Glomerular endothelial cell (primary cell): ENCODE results near the gene NAT8L. TPM values are rescaled to one million over a fixed set of nuclear protein-coding genes. Genes with fewer than 3 reads are reported as not detected.

ENCODE experiments used
- DNase-seq: peaks from one replicate; pipeline ENCODE4 v3.0.0-alpha.2; 2011; ENCODE audit warnings: low read depth, low spot score; ENCODE audit errors: extremely low read depth
- total RNA-seq: library from RNA; depleted of rRNA; stranded (reverse); fragments of >200 nt; gene quantifications from 2 replicates; pipeline ENCODE4 v1.2.3, GENCODE V29; 2015

NAT8L gene
- total RNA-seq, 1 donor from 2014 or later, result not detected

DNA sequence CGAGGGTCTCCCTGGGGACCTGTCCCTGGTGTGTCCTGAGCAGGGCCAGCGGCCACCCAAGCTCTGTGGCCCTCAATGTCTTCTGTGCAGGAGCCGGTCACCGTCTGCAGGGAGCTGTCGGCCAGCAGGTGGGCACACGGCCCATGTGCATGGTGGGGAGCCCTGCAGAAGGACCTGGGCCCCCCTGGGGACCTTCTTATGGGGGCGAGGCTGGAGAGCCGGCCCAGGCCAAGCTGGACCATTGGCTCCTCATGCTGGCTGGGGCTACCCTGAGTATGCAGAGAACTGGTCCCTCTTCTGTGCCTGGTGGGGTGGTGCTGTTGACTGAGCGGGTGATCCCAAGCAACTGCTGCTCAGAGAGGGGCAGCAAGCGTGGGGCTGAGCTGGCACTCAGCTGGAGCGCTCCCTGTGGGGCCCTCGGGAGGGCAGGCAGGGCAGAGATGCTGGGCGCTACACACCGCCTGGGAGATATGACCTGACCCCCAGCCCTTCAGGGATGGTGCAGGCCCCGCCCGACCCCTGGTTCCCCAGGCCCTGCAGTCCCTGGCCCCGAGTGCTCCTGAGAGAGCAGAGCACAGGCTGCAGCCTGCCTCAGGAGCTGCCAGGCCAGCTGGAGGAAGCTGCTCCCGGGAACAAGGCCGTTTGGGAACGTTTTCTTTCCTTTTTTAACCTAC is 14.8 kb downstream of the NAT8L start:
- DNase-seq, result no peak

DNA sequence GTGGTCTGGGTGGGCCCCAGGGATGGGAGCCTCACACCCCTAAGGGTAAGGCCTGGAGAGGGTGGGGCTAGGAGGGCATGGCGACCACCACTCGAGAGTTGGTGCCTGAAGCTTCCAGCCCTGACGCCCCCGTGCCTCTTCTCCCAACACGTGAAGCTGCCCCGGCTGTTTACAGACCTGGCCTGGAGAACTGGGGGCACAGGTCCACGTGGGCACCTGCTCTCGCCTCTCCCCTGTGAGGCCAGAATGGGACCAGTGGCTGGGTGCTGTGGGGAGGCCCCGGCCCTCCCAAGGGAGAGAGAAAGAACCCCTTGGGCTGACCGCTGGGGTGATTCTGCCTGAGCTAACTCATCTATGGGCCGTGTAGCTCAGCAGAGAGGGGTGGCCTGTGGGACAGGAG is 15.5 kb downstream of the NAT8L start:
- no peak for DNase-seq

GRCh38 chr4:2075171-2075986 is 16.3 kb downstream of the NAT8L start:
- DNase-seq, result no peak

DNA sequence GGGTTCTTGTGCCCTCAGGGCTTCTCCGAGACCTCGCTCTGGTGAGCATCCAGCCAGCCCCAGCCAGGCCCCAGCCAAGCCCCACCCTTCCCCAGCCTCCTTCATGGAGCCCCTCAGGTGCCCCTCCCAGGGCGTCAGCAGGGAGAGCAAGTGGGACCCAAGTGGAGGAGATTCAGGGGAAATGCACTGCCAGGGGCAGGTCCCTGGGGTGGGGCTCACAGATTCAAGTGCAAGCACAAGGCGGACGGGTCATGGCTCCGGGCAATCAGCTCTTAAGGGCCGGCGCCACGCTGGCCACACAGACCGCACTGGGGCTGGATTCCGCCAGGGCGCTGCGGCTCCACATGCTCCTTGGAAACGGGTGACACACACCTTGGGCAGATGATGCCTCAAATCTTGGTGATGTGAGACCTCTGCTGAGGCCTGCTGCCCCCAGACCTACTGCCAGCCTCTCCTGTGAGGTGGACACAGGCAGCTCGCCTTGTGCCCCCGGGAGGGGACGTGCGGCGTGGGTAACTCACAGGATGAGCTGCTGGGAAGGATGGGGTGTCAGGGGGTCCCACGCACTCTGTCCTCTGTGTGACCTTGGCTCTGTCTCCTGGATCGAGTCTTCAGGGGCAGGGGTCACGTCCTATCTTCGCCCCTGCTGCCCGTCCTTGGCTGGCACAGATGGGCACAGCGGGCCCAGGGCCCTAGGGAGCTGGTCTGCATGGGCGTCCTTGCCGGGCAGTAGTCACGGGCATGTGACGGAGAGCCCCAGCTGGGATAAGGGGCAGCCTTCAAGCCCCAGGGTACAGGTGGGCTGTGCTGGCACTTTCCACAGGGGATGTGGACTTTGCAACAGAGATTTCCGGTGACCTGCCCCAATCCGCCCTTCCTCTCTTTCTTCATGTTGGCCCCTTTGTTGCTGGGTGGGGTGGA is 17.1 kb downstream of the NAT8L start:
- no peak for DNase-seq

- DNase-seq, result no peak
Measured at GRCh38 chr4:2076908-2077536, 17.9 kb downstream of the NAT8L start.

GRCh38 chr4:2077537-2078460 is 18.7 kb downstream of the NAT8L start:
- DNase-seq, result no peak

DNA sequence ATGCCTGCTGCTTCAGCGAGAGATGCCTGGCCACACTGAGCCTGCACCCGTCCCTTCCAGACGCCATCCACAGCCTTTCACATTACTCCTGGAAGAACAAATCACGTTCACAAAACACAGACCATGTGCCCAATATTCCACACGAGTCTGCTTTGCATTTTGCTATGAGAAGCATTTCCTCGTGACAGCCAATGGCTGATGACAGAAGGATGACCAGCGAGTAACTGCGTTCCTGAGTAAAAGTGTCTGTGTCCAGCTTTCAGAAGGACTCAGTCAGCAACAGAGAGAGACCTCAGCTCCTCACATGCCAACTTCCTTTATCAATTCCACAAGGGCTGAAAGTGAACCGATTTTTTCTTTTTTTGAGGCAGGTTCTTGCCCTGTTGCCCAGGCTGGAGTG is 19.5 kb downstream of the NAT8L start:
- DNase-seq, result no peak

- DNase-seq, result no peak
Measured at GRCh38 chr4:2079006-2079405, 19.9 kb downstream of the NAT8L start.

- no peak for DNase-seq
Measured at GRCh38 chr4:2079926-2080325, 20.8 kb downstream of the NAT8L start.

DNA sequence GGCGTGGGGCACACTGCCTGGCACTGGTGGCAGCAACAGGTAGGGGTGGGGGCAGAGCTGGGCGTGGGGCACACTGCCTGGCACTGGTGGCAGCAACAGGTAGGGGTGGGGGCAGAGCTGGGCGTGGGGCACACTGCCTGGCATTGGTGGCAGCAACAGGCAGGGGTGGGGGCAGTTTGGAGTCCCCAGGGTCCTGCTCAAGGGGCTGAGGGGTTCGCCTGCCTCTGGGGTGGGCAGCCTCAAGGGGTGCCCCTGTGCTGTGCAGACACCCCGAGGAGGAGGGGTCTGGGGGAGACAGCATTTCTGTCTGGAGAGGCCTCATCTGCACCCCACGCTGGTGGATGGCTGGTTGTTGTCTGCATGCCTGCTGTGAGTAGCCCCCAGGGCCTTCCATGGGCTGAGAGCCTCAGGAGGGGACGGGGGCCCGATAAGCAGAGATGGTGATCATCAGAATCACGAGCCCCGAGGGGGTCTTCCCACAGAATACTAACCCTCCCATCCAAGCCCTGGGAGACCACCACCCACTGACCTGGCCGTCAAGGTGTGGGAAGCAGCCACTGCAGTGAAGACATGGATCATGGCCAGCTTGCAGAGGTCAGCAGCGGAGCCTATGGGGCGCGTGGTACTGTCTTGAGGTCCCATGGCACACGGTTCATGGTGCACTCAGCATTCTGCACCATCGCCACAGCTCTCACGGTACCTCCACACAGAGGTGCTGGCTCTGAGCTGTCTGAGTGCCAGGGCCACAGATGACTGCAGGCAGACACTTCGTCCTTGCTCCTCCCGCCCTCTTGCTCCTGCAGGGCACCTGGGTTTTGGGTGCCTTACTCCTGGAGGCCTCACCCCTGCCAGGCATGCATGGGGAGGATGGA is 21.5 kb downstream of the NAT8L start:
- no peak for DNase-seq

DNA sequence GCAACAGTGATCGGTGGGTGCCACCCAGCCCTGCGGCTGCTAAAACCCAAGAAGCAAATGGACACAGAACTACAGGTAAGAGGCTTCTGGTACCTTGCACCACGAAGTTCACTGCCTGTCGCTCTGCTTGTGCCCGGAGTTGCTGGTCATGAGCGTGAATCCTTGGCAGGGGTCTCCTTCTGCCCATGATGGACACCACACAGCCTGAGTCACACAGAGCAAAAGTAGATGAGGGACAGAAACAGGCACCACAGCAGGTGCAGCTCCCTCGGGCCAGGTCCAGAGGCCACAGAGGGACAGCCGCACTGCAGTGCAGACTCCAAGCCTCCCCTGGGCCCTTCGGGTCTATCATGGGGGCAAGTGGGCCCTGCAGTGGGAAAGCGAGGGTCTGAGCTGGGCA is 22.4 kb downstream of the NAT8L start:
- DNase-seq, result no peak

DNA sequence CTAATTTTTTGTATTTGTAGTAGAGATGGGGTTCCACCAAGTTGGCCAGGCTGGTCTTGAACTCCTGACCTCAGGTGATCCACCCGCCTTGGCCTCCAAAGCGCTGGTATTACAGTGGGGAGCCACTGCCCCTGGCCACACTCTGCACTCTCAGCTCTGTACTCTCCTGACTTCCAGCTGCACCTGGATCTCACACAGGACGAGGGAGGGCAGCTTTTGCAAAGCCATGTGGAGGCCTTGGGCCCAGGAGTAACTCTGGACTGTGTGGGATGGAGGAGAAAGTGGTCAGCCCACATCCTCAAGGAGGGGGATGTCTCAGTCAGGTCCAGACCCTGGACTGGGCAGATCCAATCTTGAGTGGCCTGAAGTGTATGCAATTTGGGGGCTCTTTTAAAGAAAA is 23.0 kb downstream of the NAT8L start:
- no peak for DNase-seq

DNA sequence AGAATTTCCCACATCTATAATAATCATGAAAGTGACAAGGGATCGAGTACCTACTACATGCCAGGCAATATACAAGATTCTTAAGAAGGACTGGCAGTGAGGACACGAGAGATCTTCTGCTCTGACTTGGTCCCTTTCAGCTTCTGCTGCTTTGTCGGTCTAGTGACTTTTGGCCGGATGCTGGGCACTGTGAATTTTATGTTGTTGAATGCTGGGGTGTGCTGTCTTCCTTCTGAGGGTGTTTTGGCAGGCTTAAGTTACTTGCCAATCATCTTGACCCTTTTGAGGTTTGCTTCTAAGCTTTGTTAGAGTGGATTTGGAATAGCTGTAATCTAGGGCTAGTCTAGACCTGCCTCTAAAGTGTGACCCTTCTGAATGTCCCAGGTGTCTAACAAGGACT is 23.5 kb downstream of the NAT8L start:
- DNase-seq, result no peak

GRCh38 chr4:2083116-2083825 is 24.1 kb downstream of the NAT8L start:
- no peak for DNase-seq

- DNase-seq, result no peak
Measured at GRCh38 chr4:2083826-2084160, 24.7 kb downstream of the NAT8L start.

DNA sequence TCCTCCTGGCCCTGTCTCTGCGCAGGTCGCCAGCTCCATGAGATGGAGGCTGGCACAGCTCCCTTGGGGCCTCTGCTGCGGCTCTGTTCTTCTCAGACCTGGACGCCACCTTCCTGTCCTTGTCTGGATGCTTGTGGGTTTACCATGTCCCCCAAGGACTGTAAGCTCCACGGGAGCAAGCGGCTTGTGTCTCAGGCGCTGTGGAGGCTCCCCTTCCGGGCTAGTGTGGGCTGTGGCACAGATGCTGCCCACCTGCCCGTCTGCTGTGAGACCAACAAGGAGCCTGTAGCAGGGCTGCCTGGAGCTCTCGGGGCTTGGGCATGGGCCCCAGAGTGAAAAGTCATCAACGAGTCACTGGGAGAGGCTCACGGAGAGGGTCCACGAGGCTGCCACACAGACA is 25.2 kb downstream of the NAT8L start:
- no peak for DNase-seq

GRCh38 chr4:2085496-2085901 is 26.4 kb downstream of the NAT8L start:
- DNase-seq, result no peak

GRCh38 chr4:2087170-2087569 is 28.0 kb downstream of the NAT8L start:
- no peak for DNase-seq
